ENCODE data around the gene NME7.
"Not testable (repeated sequence)": the region's sequence is repeated elsewhere in the genome, so short reads cannot be mapped to it uniquely, and the experiment has no call there.

NME7 gene

GRCh38 chr1:169300854-169301253 lies 66.7 kb downstream of the NME7 start:
- DNase-seq, result no peak

- DNase-seq, result no peak
These were observed 69.2 kb downstream of the NME7 start for GRCh38 chr1:169298441-169298840.

GRCh38 chr1:169295846-169296245 lies 71.8 kb downstream of the NME7 start:
- no peak for DNase-seq

- DNase-seq, result no peak
These were observed 72.2 kb downstream of the NME7 start for GRCh38 chr1:169295425-169295824.

GRCh38 chr1:169289016-169289415 lies 78.6 kb downstream of the NME7 start:
- no peak for DNase-seq

- no peak for DNase-seq
These were observed 79.6 kb downstream of the NME7 start for GRCh38 chr1:169288011-169288414.

- DNase-seq, result no peak
These were observed 80.3 kb downstream of the NME7 start for GRCh38 chr1:169287280-169287679.

- DNase-seq, result not testable (repeated sequence)
These were observed 86.0 kb downstream of the NME7 start for GRCh38 chr1:169281562-169281961.

- no peak for DNase-seq
These were observed 96.5 kb downstream of the NME7 start for GRCh38 chr1:169271098-169271497.

GRCh38 chr1:169266133-169266532 lies 101.5 kb downstream of the NME7 start:
- no peak for DNase-seq

GRCh38 chr1:169263059-169263458 lies 104.5 kb downstream of the NME7 start:
- no peak for DNase-seq

- DNase-seq, result no peak
These were observed 105.7 kb downstream of the NME7 start for GRCh38 chr1:169261884-169262283.

- DNase-seq, result no peak
These were observed 107.0 kb downstream of the NME7 start for GRCh38 chr1:169260478-169261151.

- no peak for DNase-seq
These were observed 107.8 kb downstream of the NME7 start for GRCh38 chr1:169259816-169260215.

GRCh38 chr1:169250795-169251194 lies 116.8 kb downstream of the NME7 start:
- no peak for DNase-seq

- DNase-seq, result no peak
These were observed 117.6 kb downstream of the NME7 start for GRCh38 chr1:169250022-169250421.

GRCh38 chr1:169249611-169250010 lies 118.0 kb downstream of the NME7 start:
- no peak for DNase-seq

GRCh38 chr1:169245706-169246105 lies 121.9 kb downstream of the NME7 start:
- DNase-seq, result no peak

- DNase-seq, result no peak
These were observed 127.0 kb downstream of the NME7 start for GRCh38 chr1:169240449-169241232.

- no peak for DNase-seq
These were observed 130.7 kb downstream of the NME7 start for GRCh38 chr1:169236880-169237279.

- no peak for DNase-seq
These were observed 131.5 kb downstream of the NME7 start for GRCh38 chr1:169236143-169236542.

- no peak for DNase-seq
These were observed 132.0 kb downstream of the NME7 start for GRCh38 chr1:169235568-169235967.

- DNase-seq, result no peak
These were observed 132.8 kb downstream of the NME7 start for GRCh38 chr1:169234780-169235179.

GRCh38 chr1:169217636-169218035 lies 150.0 kb downstream of the NME7 start:
- no peak for DNase-seq

- DNase-seq, result no peak
These were observed 153.0 kb downstream of the NME7 start for GRCh38 chr1:169214598-169214997.

Data from cortex of kidney (tissue), 1 donor.